Transverse colon (tissue), 4 donors: ENCODE data around the gene RPL15. TPM values are rescaled to one million over a fixed set of nuclear protein-coding genes. Genes with fewer than 3 reads are reported as not detected.

Experiments used
- DNase-seq: peaks from one replicate; pipeline ENCODE4 v3.0.0-alpha.2; 2019
- H3K27ac ChIP-seq, 4 donors: fragments of 200-600 bp; sonication (generic); 2 replicates each; pipeline ENCODE4 v1.5.1; 2016 to 2018; ENCODE audit warnings: inconsistent platforms in 4 of 4
- H3K27me3 ChIP-seq: fragments of 200-600 bp; sonication (generic); 2 replicates; pipeline ENCODE4 v1.5.1; 2017; ENCODE audit warnings: inconsistent platforms
- H3K36me3 ChIP-seq, 4 donors: fragments of 200-600 bp; sonication (generic); 2 replicates each; pipeline ENCODE4 v1.5.1; 2017 to 2019; ENCODE audit warnings: inconsistent platforms in 4 of 4
- H3K4me1 ChIP-seq, 4 donors: fragments of 200-600 bp; sonication (generic); 2 replicates each; pipeline ENCODE4 v1.5.1; 2017 to 2020; ENCODE audit warnings: inconsistent platforms in 4 of 4
- H3K4me3 ChIP-seq, 4 donors: fragments of 200-600 bp; sonication (generic); 1 replicate in 1 of 4; 2 replicates in 3 of 4; pipeline versions ENCODE4 v1.5.1 to v1.6.1; 2017 to 2019; ENCODE audit warnings: inconsistent platforms in 4 of 4
- H3K9me3 ChIP-seq, 2 donors: fragments of 200-600 bp; sonication (generic); 2 replicates each; pipeline ENCODE4 v1.5.1; 2017 to 2019; ENCODE audit warnings: inconsistent platforms in 2 of 2
- CTCF ChIP-seq, 5 experiments: fragments of 200-600 bp in 3 of 5; fragments of 450-650 bp in 2 of 5; sonication (generic) in 3 of 5; IDR thresholded peaks; 1 replicate in 2 of 5; 2 replicates in 3 of 5; pipeline ENCODE4 v1.5.1; 2016 to 2017; ENCODE audit warnings: antibody characterized with exemption in 5 of 5, inconsistent platforms in 3 of 5, mild to moderate bottlenecking in 2 of 5, moderate library complexity in 1 of 5
- EP300 ChIP-seq: sonication (generic); formaldehyde crosslinking; IDR thresholded peaks from one replicate; pipeline ENCODE4 v1.6.1; 2017; ENCODE audit warnings: antibody characterized with exemption, low read depth
- POLR2A ChIP-seq: fragments of 450-650 bp; IDR thresholded peaks from one replicate; pipeline ENCODE4 v1.6.1; 2016; ENCODE audit warnings: antibody characterized with exemption, mild to moderate bottlenecking, moderate library complexity
- POLR2AphosphoS5 ChIP-seq, 3 donors: sonication (generic); formaldehyde crosslinking; IDR thresholded peaks; one replicate each; pipeline ENCODE4 v1.6.1; 2016; ENCODE audit warnings: antibody characterized with exemption in 3 of 3
- WGBS, 2 donors: methylation state at CpG; one replicate each; pipeline ENCODE4 v1.1.5; 2018; ENCODE audit warnings: low coverage in 1 of 2; 5-methylcytosine and 5-hydroxymethylcytosine counted together
- in situ Hi-C, 4 donors: fragments of 200-750 bp; cut with MboI; loops; one replicate each; pipeline versions ENCODE4 v1.15.0 to v1.15.1; 2017; ENCODE audit warnings: low sequenced_read_pairs in 3 of 4, low pct_ligation_motif_present in 1 of 4, low pct_unique_long_range_greater_than_20kb in 1 of 4
- intact Hi-C: fragments of 100-400 bp; cut with DNase I; formaldehyde crosslinking; loops from one replicate; pipeline ENCODE4 v1.15.1; 2023; ENCODE audit warnings: low total_unique reads
- total RNA-seq, 4 donors: library from RNA; depleted of rRNA; stranded (reverse); fragments of >200 nt; gene quantifications; one replicate each; pipeline ENCODE4 v1.1.0, GENCODE V29; 2016

The RPL15 gene
- total RNA-seq, 4 donors from 2014 or later: 443 to 1,500 (median 1,074) TPM

DNA sequence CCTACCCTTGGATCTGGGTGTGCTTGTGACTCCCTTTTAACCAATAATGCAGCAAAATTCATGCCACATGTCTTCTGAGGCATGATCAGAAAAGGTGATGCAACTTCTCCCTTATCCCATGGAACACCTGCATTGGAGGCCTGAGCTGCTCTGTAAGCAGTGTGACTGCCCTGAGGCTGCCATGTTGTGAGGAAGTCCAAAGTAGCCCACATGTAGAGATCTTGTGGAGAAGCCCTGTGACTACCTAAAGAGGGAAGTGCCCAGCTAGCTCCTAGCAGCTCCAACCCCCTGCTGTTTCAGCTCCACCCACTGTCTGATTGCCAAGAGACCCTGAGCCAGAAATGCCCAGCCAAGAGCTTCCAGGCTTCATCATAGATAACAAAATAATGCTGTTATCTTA, 21.8 kb downstream of the RPL15 start:
- no peaks in the 10 kb centered on the region for H3K9me3 ChIP-seq
- no peak overlapping the region for H3K4me3 ChIP-seq
- DNase-seq: no peak
- intact Hi-C loops: no loop called here
- in situ Hi-C loops: no loop called here
- no peaks in the 10 kb centered on the region for H3K4me1 ChIP-seq
- H3K27ac ChIP-seq: no peak overlapping the region
- no peaks in the 10 kb centered on the region for H3K36me3 ChIP-seq
- H3K27me3 ChIP-seq: no peaks in the 10 kb centered on the region
- TF ChIP-seq EP300 (no peak), POLR2AphosphoS5 (IDR thresholded peaks at IDR 0.05) (no peak), CTCF (IDR thresholded peaks at IDR 0.05) (no peak), POLR2A (no peak)

DNA sequence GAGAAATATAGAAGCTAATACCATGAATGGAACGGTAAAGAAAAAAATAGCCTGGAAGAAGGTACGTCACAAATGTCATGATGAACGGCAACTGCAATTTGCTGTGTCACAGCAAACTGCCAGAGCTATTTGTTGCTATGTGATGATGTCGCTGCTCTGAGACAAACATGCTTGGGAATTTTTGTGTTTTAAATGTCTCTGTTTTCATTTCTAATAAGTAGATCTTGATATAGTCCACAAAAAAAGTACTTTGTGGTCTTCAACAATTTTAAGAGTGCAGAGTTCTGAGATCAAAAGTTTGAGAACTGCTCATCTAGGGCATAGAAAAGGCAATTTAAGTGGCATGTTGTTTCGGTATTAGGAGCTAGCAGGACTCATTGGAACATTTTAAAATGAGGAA, 23.8 kb downstream of the RPL15 start:
- H3K4me3 ChIP-seq: no peak overlapping the region
- no peak overlapping the region for H3K27ac ChIP-seq
- H3K27me3 ChIP-seq: no peaks in the 10 kb centered on the region
- no peak for TF ChIP-seq POLR2AphosphoS5 (IDR thresholded peaks at IDR 0.05)
- no peak for TF ChIP-seq CTCF (IDR thresholded peaks at IDR 0.05)
- TF ChIP-seq POLR2A: no peak
- TF ChIP-seq EP300: no peak
- intact Hi-C loops: no loop called here
- DNase-seq: no peak
- WGBS, 2 donors: 85% methylated on average over 5 of the region's 5 CpGs
- no peaks in the 10 kb centered on the region for H3K36me3 ChIP-seq
- H3K4me1 ChIP-seq: peaks cover 0 to 9% (median 6%) of the 10 kb centered on the region in 4 donors
- H3K9me3 ChIP-seq: no peaks in the 10 kb centered on the region
- in situ Hi-C loops: no loop called here

DNA sequence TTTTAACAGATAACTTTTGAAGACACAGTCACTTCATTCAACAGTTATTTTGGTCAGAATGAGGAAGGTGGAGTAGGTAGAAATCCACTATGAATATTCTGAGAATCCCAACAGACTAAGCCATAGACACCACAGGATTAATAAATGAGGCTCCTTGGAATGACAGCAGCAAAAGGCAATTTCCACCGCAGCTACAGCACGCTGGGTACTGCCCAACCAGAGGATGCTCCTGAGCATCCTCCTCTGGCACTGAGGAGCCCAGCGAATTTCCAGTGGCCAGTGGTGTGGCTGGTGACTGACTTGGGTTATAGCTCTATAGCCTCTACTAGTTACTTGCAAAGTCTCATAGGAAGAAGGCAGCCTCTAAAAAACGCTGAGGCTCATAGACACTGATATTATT, 24.5 kb downstream of the RPL15 start:
- H3K4me1 ChIP-seq: peaks cover 0 to 9% (median 7%) of the 10 kb centered on the region in 4 donors
- H3K27ac ChIP-seq: no peak overlapping the region
- intact Hi-C loops (no loop called here), in situ Hi-C loops (no loop called here)
- H3K9me3 ChIP-seq: no peaks in the 10 kb centered on the region
- no peaks in the 10 kb centered on the region for H3K27me3 ChIP-seq
- H3K36me3 ChIP-seq: no peaks in the 10 kb centered on the region
- 97% methylated on average over 4 of the region's 4 CpGs for WGBS, 2 donors
- DNase-seq: no peak
- no peak for TF ChIP-seq EP300
- no peak for TF ChIP-seq CTCF (IDR thresholded peaks at IDR 0.05)
- TF ChIP-seq POLR2A: no peak
- no peak for TF ChIP-seq POLR2AphosphoS5 (IDR thresholded peaks at IDR 0.05)
- H3K4me3 ChIP-seq: no peak overlapping the region

- intact Hi-C loops: no loop called here
- 84 to 93% methylated on average over 3 to 11 of the region's 11 CpGs for WGBS, 2 donors
- TF ChIP-seq CTCF (IDR thresholded peaks at IDR 0.05): no peak
- TF ChIP-seq EP300: no peak
- TF ChIP-seq POLR2A: no peak
- TF ChIP-seq POLR2AphosphoS5 (IDR thresholded peaks at IDR 0.05): no peak
- in situ Hi-C loops: no loop called here
- Histone ChIP-seq H3K27me3 (no peaks in the 10 kb centered on the region), H3K9me3 (no peaks in the 10 kb centered on the region), H3K36me3 (no peaks in the 10 kb centered on the region), H3K4me1 (peaks cover under 1 to 20% (median 17%) of the 10 kb centered on the region in 4 donors), H3K27ac (no peak overlapping the region), H3K4me3 (no peak overlapping the region)
- DNase-seq: no peak
Measured at GRCh38 chr3:23942546-23942945, 25.6 kb downstream of the RPL15 start.
